ENCODE data around the gene MAT2B.

DNA sequence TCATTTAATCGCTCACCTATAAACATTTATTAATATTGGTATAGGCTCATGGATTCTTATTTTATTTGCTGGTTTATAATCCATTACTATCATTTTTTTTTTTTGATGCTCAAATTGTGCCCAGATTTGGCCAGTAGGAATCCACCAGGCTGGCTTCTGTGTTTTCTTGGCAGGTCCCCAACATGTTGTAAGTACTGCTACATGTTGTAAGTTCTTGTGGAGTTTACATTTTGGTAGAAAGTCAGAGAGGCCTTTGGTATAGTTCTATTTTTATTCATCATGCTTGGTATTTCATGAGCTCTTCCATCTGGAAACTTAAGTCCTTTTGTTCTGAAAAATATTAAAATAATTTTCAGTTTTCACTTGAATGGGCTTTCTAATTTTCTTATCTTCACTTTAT, 47.1 kb downstream of the MAT2B start:
- TF ChIP-seq, protein P1, sequence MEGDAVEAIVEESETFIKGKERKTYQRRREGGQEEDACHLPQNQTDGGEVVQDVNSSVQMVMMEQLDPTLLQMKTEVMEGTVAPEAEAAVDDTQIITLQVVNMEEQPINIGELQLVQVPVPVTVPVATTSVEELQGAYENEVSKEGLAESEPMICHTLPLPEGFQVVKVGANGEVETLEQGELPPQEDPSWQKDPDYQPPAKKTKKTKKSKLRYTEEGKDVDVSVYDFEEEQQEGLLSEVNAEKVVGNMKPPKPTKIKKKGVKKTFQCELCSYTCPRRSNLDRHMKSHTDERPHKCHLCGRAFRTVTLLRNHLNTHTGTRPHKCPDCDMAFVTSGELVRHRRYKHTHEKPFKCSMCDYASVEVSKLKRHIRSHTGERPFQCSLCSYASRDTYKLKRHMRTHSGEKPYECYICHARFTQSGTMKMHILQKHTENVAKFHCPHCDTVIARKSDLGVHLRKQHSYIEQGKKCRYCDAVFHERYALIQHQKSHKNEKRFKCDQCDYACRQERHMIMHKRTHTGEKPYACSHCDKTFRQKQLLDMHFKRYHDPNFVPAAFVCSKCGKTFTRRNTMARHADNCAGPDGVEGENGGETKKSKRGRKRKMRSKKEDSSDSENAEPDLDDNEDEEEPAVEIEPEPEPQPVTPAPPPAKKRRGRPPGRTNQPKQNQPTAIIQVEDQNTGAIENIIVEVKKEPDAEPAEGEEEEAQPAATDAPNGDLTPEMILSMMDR (IDR thresholded peaks at IDR 0.05) = no peak
- no peak for TF ChIP-seq POLR2A (IDR thresholded peaks at IDR 0.05)

Measured in heart left ventricle (tissue), 13 donors.